Memory B cell (primary cell): ENCODE measurements around the gene DNM2.
"Not testable (repeated sequence)": the region's sequence is repeated elsewhere in the genome, so short reads cannot be mapped to it uniquely, and the experiment has no call there.

Source experiments
- ATAC-seq: fragments of 150-1000 bp; cut with Tn5 transposase; 2 replicates; pipeline ENCODE4 v1.10.0; 2021; ENCODE audit warnings: low read depth, mild to moderate bottlenecking, moderate library complexity
- DNase-seq, 2 donors: peaks; one replicate each; pipeline ENCODE4 v3.0.0; 2022; ENCODE audit warnings: low spot score in 2 of 2
- H3K27ac Mint-ChIP-seq: one replicate; pipeline ENCODE4 v1.8.0; 2022; ENCODE audit warnings: mild to moderate bottlenecking, moderate library complexity, mixed read lengths
- H3K27me3 Mint-ChIP-seq: one replicate; pipeline ENCODE4 v1.8.0; 2022; ENCODE audit warnings: mixed read lengths
- H3K36me3 Mint-ChIP-seq: one replicate; pipeline ENCODE4 v1.8.0; 2022; ENCODE audit warnings: mild to moderate bottlenecking, mixed read lengths
- H3K4me1 Mint-ChIP-seq: one replicate; pipeline ENCODE4 v1.8.0; 2022; ENCODE audit warnings: mixed read lengths
- H3K4me3 Mint-ChIP-seq: one replicate; pipeline ENCODE4 v1.8.0; 2022; ENCODE audit warnings: mild to moderate bottlenecking, moderate library complexity, mixed read lengths
- H3K9me3 Mint-ChIP-seq: one replicate; pipeline ENCODE4 v1.8.0; 2022; ENCODE audit warnings: mixed read lengths

Gene DNM2

DNA sequence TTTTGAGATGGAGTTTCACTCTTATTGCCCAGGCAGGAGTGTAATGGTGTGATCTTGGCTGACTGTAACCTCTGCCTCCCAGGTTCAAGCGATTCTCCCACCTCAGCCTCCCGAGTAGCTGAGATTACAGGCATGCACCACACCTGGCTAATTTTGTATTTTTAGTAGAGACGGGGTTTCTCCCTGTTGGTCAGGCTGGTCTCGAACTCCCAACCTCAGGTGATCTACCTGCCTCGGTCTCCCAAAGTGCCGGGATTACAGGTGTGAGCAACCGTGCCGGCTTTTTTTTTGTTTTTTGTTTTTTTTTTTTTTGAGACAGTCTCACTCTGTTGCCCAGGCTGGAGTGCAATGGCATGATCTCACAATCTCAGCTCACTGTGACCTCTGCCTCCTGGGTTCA lies 28.6 kb downstream of the DNM2 start:
- ATAC-seq, H3K27me3 Mint-ChIP-seq, H3K4me3 Mint-ChIP-seq, H3K27ac Mint-ChIP-seq, DNase-seq, H3K9me3 Mint-ChIP-seq, H3K36me3 Mint-ChIP-seq: not testable (repeated sequence)
- peaks cover 33% of the 10 kb centered on the region for H3K4me1 Mint-ChIP-seq

DNA sequence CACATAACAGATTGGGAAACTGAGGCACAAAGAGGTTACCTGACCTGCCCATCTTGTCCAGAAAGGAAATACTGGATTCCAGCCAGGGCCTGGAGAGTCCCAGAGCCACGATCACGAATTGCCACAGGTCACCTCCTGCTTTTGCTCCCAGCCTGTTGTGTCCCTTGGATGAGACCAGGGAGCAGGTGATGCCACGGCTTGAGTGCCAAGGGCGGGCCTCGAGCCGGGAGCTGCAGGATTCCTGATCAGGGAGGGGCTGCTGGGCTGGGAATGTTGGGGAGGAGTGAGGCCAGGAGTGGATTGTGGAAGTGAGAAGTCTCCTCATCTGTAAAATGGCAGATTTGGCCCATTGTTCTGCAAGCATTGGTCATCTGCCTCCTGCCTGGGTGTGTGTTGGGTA lies 29.4 kb downstream of the DNM2 start:
- Mint-ChIP-seq H3K36me3 (peaks cover 2% of the 10 kb centered on the region), H3K9me3 (no peaks in the 10 kb centered on the region), H3K27me3 (no peaks in the 10 kb centered on the region), H3K27ac (peak overlapping the region; percentile 68), H3K4me1 (peaks cover 33% of the 10 kb centered on the region), H3K4me3 (no peak overlapping the region)
- DNase-seq: no peak
- ATAC-seq: no peak

DNA sequence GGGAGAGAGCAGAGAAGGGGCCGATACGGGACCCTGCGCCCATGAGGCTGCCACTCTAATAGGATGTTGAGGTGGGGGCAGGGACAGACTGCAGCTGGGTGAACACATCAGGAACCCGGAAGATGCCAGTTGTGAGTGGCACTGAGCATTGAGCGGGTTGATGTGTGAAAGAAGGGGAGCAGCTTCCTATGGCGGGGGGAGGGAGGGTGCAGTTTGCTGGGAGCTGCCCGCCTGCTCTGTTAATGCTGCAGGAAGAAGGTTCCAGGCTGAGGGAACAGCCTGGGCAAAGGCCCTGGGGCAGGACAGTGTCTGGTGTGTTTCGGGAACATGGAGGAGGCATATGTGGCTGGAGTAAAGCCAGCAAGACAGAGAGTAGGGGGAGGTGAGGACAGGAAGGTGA lies 29.8 kb downstream of the DNM2 start:
- peaks cover 32% of the 10 kb centered on the region for H3K4me1 Mint-ChIP-seq
- peak overlapping the region; percentile 68 for H3K27ac Mint-ChIP-seq
- no peaks in the 10 kb centered on the region for H3K27me3 Mint-ChIP-seq
- no peaks in the 10 kb centered on the region for H3K9me3 Mint-ChIP-seq
- peaks cover 2% of the 10 kb centered on the region for H3K36me3 Mint-ChIP-seq
- DNase-seq: no peak
- ATAC-seq: no peak
- H3K4me3 Mint-ChIP-seq: no peak overlapping the region

GRCh38 chr19:10748195-10748926 lies 30.5 kb downstream of the DNM2 start:
- Mint-ChIP-seq H3K9me3 (no peaks in the 10 kb centered on the region), H3K27me3 (no peaks in the 10 kb centered on the region), H3K36me3 (peaks cover 4% of the 10 kb centered on the region), H3K4me1 (peaks cover 39% of the 10 kb centered on the region), H3K4me3 (no peak overlapping the region), H3K27ac (peak overlapping the region; percentile 68)
- DNase-seq: no peak
- ATAC-seq: no peak

DNA sequence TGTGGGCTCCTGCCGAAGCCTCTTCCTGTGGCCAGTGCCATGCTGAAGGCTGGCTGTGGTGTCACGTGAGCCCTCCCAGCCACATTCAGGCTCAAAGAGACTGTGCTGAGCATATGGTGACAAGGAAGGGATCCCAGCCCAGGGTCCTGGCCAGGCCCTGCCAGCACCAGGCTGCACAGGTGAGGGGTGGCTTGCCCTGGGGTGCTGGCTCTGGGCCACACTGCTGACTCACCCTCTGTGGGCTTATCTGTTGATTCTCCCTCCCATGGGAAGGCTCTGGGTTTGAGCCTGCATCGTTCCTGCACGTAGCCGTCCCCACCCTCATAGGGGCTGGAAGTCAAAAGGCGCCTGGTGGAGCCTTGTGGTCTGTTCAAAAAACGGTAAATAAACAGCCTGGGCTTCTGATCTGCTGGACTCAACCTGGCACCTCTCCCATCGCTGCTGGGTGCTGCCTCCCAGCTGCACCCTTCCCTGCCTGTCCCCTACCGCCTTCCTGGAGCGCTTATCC lies 31.1 kb downstream of the DNM2 start:
- H3K4me1 Mint-ChIP-seq: peaks cover 42% of the 10 kb centered on the region
- H3K9me3 Mint-ChIP-seq: no peaks in the 10 kb centered on the region
- DNase-seq: no peak
- no peak overlapping the region for H3K4me3 Mint-ChIP-seq
- H3K27ac Mint-ChIP-seq: peak overlapping the region; percentile 68
- ATAC-seq: no peak
- no peaks in the 10 kb centered on the region for H3K27me3 Mint-ChIP-seq
- H3K36me3 Mint-ChIP-seq: peaks cover 4% of the 10 kb centered on the region

- H3K27ac Mint-ChIP-seq: peak overlapping the region; percentile 68
- no peak for DNase-seq
- no peak for ATAC-seq
- H3K9me3 Mint-ChIP-seq: no peaks in the 10 kb centered on the region
- peaks cover 45% of the 10 kb centered on the region for H3K4me1 Mint-ChIP-seq
- H3K27me3 Mint-ChIP-seq: no peaks in the 10 kb centered on the region
- H3K36me3 Mint-ChIP-seq: peaks cover 4% of the 10 kb centered on the region
- no peak overlapping the region for H3K4me3 Mint-ChIP-seq
Measured at GRCh38 chr19:10749435-10750384, 31.8 kb downstream of the DNM2 start.

DNA sequence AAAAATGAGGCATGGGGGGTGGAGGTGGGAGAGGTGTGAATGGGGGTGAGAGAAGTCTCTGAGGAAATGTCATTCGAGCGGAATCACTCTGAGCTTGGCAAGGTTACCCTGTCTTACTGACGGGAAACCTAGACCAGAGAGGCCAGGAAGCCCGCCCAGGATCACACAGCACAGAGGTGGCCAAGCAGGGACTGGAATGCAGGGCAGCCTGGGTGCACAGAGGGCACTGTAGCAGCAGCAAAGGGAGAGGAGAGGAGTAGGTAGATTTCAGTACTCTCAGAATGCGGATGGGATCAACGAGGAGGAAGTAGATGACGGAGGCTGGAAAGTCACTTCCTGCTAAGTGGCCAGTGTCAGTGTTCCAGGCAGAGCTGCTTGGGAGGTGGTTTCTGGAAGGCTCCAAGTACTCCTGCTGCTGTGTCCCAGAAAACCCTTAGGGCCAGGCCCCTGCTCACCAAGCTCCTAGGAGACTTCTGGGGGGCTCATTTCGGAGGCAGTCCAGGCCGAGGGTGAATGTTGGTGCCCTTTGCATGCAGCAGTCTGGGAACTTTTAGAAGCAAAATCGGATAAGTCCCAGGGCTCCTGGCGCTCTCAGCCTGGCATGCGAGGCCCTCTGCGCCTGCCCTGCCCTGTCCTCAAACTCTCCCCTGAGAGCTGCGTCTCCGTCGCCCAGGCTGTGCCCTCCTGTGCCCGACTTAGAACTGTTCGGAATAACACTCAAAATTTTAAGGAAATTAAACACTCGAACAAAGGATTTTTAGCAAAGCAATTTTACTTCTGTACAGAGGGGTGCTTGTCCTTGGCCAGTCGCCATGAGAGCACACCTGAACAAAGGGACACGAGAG lies 33.5 kb downstream of the DNM2 start:
- H3K27me3 Mint-ChIP-seq: no peaks in the 10 kb centered on the region
- H3K4me3 Mint-ChIP-seq: no peak overlapping the region
- H3K36me3 Mint-ChIP-seq: peaks cover 4% of the 10 kb centered on the region
- peak overlapping the region; percentile 75 for H3K27ac Mint-ChIP-seq
- H3K4me1 Mint-ChIP-seq: peaks cover 54% of the 10 kb centered on the region
- H3K9me3 Mint-ChIP-seq: no peaks in the 10 kb centered on the region
- no peak for DNase-seq
- no peak for ATAC-seq

GRCh38 chr19:10752237-10752912 lies 34.5 kb downstream of the DNM2 start:
- H3K4me1 Mint-ChIP-seq: peaks cover 61% of the 10 kb centered on the region
- ATAC-seq (no peak), DNase-seq (no peak)
- peaks cover 4% of the 10 kb centered on the region for H3K36me3 Mint-ChIP-seq
- H3K4me3 Mint-ChIP-seq: no peak overlapping the region
- peak overlapping the region; percentile 81 for H3K27ac Mint-ChIP-seq
- H3K9me3 Mint-ChIP-seq: no peaks in the 10 kb centered on the region
- H3K27me3 Mint-ChIP-seq: no peaks in the 10 kb centered on the region

DNA sequence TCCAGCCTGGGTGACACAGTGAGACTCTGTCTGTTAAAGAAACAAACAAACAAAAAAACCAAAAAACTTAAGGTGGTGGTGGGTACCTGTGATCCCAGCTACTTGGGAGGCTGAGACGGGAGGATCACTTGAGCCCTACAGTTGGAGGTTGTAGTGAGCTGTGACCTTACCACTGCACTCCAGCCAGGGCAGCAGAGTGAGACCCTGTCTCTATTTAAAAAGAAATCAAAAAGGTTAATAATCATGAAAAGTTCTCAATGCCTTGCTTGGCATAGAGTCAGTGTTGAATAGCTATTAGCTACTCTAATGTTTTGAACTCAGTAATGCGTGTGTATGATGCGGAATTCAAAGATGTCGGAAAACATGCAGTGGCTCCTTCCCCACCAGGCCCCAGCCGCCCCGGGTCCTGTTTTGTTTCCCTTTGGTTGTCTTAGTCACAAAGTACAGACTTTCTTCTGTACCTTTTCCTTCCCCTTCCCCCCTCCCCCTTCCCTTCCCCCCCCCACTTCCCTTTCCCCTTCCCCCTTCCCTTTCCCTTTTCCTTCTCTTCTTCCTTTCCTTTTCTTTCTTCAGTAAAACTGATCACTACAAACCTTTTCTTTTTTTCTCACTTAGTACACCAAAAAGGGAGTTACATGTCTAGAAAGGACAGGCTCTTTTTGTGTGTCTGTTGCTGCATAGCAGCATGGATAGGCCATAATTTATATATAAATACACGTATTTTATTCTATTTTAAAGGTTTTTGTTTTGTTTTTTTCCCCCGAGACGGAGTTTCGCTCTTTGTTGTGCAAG lies 35.2 kb downstream of the DNM2 start:
- no peaks in the 10 kb centered on the region for H3K9me3 Mint-ChIP-seq
- ATAC-seq (no peak), DNase-seq (no peak)
- peaks cover 57% of the 10 kb centered on the region for H3K4me1 Mint-ChIP-seq
- H3K4me3 Mint-ChIP-seq: peak overlapping the region; percentile 32
- H3K27ac Mint-ChIP-seq: peak overlapping the region; percentile 81
- H3K36me3 Mint-ChIP-seq: peaks cover 4% of the 10 kb centered on the region
- no peaks in the 10 kb centered on the region for H3K27me3 Mint-ChIP-seq

DNA sequence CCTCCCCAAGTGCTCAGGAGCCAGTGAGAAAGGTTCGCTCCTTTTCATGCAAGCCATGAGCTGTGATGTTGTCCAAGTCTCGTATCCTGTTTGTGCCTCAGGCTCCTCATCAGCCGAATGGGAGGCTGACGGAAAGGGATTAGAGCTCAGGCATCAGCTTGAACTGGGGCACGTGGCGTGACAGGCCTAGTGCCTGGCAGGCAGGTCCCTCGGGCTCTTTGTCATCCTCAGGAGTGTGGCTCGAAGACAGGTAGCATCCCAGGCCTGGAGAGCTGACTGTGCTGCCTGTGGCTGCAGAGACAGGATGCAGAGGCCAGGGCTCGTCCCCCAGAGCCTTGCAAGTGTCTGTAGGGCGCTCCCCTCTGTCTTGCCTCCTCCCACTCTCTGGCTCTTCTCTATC lies 38.5 kb downstream of the DNM2 start:
- H3K27ac Mint-ChIP-seq: peak overlapping the region; percentile 59
- no peak for DNase-seq
- peaks cover 55% of the 10 kb centered on the region for H3K4me1 Mint-ChIP-seq
- no peaks in the 10 kb centered on the region for H3K27me3 Mint-ChIP-seq
- ATAC-seq: no peak
- H3K9me3 Mint-ChIP-seq: no peaks in the 10 kb centered on the region
- no peak overlapping the region for H3K4me3 Mint-ChIP-seq
- peaks cover 8% of the 10 kb centered on the region for H3K36me3 Mint-ChIP-seq

- H3K9me3 Mint-ChIP-seq: no peaks in the 10 kb centered on the region
- H3K27ac Mint-ChIP-seq: peak overlapping the region; percentile 59
- peaks cover 58% of the 10 kb centered on the region for H3K4me1 Mint-ChIP-seq
- peaks cover 11% of the 10 kb centered on the region for H3K36me3 Mint-ChIP-seq
- ATAC-seq (no peak), DNase-seq (no peak)
- H3K27me3 Mint-ChIP-seq: no peaks in the 10 kb centered on the region
- H3K4me3 Mint-ChIP-seq: no peak overlapping the region
Measured at GRCh38 chr19:10756791-10757190, 38.9 kb downstream of the DNM2 start.

GRCh38 chr19:10758050-10758449 lies 40.2 kb downstream of the DNM2 start:
- not testable (repeated sequence) for DNase-seq, H3K27me3 Mint-ChIP-seq, H3K4me3 Mint-ChIP-seq, ATAC-seq, H3K9me3 Mint-ChIP-seq
- Mint-ChIP-seq H3K27ac (peak overlapping the region; percentile 91), H3K4me1 (peaks cover 58% of the 10 kb centered on the region), H3K36me3 (peaks cover 12% of the 10 kb centered on the region)
